Heart left ventricle (tissue), 16 donors: ENCODE measurements around the gene SLC6A11. TPM values are rescaled to one million over a fixed set of nuclear protein-coding genes. Genes with fewer than 3 reads are reported as not detected.

Experiments used
- ATAC-seq, 4 donors: fragments of 200-7000 bp; cut with Tn5 transposase; one replicate each; pipeline ENCODE4 v1.9.1; 2020 to 2022; ENCODE audit warnings: moderate library complexity in 4 of 4, mild to moderate bottlenecking in 3 of 4, moderate number of reproducible peaks in 1 of 4
- DNase-seq, 5 donors: peaks; one replicate each; pipeline ENCODE4 v3.0.0-alpha.2; 2020
- H3K27ac ChIP-seq, 12 donors: fragments of 200-600 bp; sonication (generic) in 4 of 12; one replicate each; pipeline versions ENCODE4 v1.5.0 to v1.8.0; 2016 to 2022; ENCODE audit warnings: mild to moderate bottlenecking in 2 of 12
- H3K27me3 ChIP-seq, 9 donors: fragments of 200-600 bp; sonication (generic) in 2 of 9; one replicate each; pipeline versions ENCODE4 v1.5.1 to v1.8.0; 2016 to 2022; ENCODE audit warnings: mild to moderate bottlenecking in 3 of 9
- H3K36me3 ChIP-seq, 9 donors: fragments of 200-600 bp; sonication (generic) in 2 of 9; one replicate each; pipeline versions ENCODE4 v1.5.0 to v1.8.0; 2018 to 2022; ENCODE audit warnings: mild to moderate bottlenecking in 2 of 9
- H3K4me1 ChIP-seq, 12 donors: fragments of 200-600 bp; sonication (generic) in 4 of 12; one replicate each; pipeline versions ENCODE4 v1.5.0 to v1.8.0; 2016 to 2022; ENCODE audit warnings: mild to moderate bottlenecking in 3 of 12
- H3K4me3 ChIP-seq, 12 donors: fragments of 200-600 bp; sonication (generic) in 4 of 12; one replicate each; pipeline versions ENCODE4 v1.5.0 to v1.8.0; 2017 to 2022; ENCODE audit warnings: mild to moderate bottlenecking in 9 of 12, moderate library complexity in 4 of 12
- H3K9me3 ChIP-seq, 12 donors: fragments of 200-600 bp; sonication (generic) in 4 of 12; one replicate each; pipeline versions ENCODE4 v1.5.0 to v1.8.0; 2016 to 2022; ENCODE audit warnings: mild to moderate bottlenecking in 1 of 12
- POLR2A ChIP-seq, 2 donors: fragments of 450-650 bp; IDR thresholded peaks; one replicate each; pipeline ENCODE4 v1.6.1; 2017; ENCODE audit warnings: antibody characterized with exemption in 2 of 2, mild to moderate bottlenecking in 2 of 2, moderate library complexity in 2 of 2
- WGBS, 4 donors: extraction: QIAGEN DNeasy Blood & Tissue Kit in 2 of 4; methylation state at CpG; one replicate each; pipeline versions ENCODE4 v1.1.5 to v1.1.7; 2013 to 2018; 5-methylcytosine and 5-hydroxymethylcytosine counted together
- intact Hi-C, 10 donors: fragments of 100-400 bp; cut with DNase I; formaldehyde crosslinking; loops; one replicate each; pipeline versions ENCODE4 v1.11.1 to v1.14.2; 2022
- polyA plus RNA-seq, 2 donors: library from polyadenylated mRNA; stranded (reverse); fragments of 200-250 nt; gene quantifications; one replicate each; pipeline ENCODE4 v1.2.3, GENCODE V29; 2013
- total RNA-seq, 9 donors: library from RNA; depleted of rRNA in 2 of 9; stranded (reverse); fragments of >200 nt in 2 of 9; fragmentation: NEBNext Ultra II Directional in 3 of 9; extraction: Animal tissue kit (Norgen Biotek cat#: 25700) in 3 of 9; gene quantifications; one replicate each; pipeline versions ENCODE4 v1.1.0 to v1.2.4, GENCODE V29; 2016 to 2023
- TF ChIP-seq, protein P1 (sequence below), 12 donors: fragments of 200-600 bp; sonication (generic) in 4 of 12; IDR thresholded peaks; one replicate each; pipeline versions ENCODE4 v1.5.0 to v1.8.0; 2018 to 2022; ENCODE audit warnings: antibody characterized with exemption in 12 of 12, mild to moderate bottlenecking in 5 of 12
- donor health status: ischemic (EF 13 %, LVEDD 7.1; RV severe dilation, severe dysfunction).
- donor health status: healthy with polysubstance abuse.
- donor health status: DM: no; HTN: yes; CAD: no.
- donor health status: DM: no; HTN: no; CAD: no.
- donor health status: ischemic (EF 25% LVEDD 6.9; RV normal size, moderate dysfunction).
- donor health status: ischemic (EF 25% LVEDD 5.7; RV mildly dilated, moderate dysfunction).
- donor health status: healthy.
- donor health status: DM: yes; HTN: yes; CAD: no.
- donor health status: ischemic (EF 35%, LVEDD 5.7; RV mildly dilated, moderate dysfunction).
- donor health status: nonischemic (EF 11% LVEDD 7.7; RV severe dilation, severe dysfunction).
- donor health status: DM: yes; HTN: yes; CAD: no.
- donor health status: PGD.
- donor health status: ischemic (EF 29% LVEDD 5.4; RV normal size, mild dysfunction).
- donor health status: nonischemic (EF 23%, LVEDD 6.1; RV moderate dilation, normal function).

SLC6A11 gene
- total and polyA plus RNA-seq, 11 donors = not detected

DNA sequence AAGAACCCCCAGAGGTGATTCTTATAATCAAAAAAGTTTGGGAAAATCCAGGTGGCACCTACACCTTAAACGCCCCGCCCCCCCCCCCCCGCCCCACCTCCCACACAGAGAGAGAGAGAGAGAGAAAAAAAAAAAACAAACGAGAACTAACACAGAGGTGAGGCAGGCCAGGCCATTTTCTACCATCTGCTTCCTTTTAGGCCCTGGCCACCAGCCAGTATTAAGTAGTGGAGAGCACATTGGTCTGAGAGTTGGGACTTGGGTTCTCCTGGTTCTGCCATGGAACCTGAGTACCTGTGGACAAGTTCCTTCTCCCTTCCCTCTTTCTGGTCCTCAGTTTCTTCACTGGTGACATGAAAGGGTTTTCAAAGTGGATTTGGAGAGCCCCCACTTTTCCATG is 60.6 kb downstream of the SLC6A11 start:
- no peaks in the 10 kb centered on the region for H3K9me3 ChIP-seq
- intact Hi-C loops = no loop called here
- TF ChIP-seq POLR2A (IDR thresholded peaks at IDR 0.05) = no peak
- TF ChIP-seq, protein P1, sequence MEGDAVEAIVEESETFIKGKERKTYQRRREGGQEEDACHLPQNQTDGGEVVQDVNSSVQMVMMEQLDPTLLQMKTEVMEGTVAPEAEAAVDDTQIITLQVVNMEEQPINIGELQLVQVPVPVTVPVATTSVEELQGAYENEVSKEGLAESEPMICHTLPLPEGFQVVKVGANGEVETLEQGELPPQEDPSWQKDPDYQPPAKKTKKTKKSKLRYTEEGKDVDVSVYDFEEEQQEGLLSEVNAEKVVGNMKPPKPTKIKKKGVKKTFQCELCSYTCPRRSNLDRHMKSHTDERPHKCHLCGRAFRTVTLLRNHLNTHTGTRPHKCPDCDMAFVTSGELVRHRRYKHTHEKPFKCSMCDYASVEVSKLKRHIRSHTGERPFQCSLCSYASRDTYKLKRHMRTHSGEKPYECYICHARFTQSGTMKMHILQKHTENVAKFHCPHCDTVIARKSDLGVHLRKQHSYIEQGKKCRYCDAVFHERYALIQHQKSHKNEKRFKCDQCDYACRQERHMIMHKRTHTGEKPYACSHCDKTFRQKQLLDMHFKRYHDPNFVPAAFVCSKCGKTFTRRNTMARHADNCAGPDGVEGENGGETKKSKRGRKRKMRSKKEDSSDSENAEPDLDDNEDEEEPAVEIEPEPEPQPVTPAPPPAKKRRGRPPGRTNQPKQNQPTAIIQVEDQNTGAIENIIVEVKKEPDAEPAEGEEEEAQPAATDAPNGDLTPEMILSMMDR (IDR thresholded peaks at IDR 0.05) = no peak
- ATAC-seq (no peak), DNase-seq (no peak)
- H3K4me3 ChIP-seq = no peak overlapping the region
- H3K4me1 ChIP-seq = no peaks in the 10 kb centered on the region
- no peaks in the 10 kb centered on the region for H3K36me3 ChIP-seq
- peaks cover 0 to 38% (median 7%) of the 10 kb centered on the region in 9 donors for H3K27me3 ChIP-seq
- 39 to 47% (median 44%) methylated on average over 4 of the region's 4 CpGs for WGBS, 4 donors
- no peak overlapping the region for H3K27ac ChIP-seq

GRCh38 chr3:10882851-10883250 is 66.8 kb downstream of the SLC6A11 start:
- no peak for ATAC-seq
- Histone ChIP-seq H3K9me3 (no peaks in the 10 kb centered on the region), H3K36me3 (no peaks in the 10 kb centered on the region), H3K27ac (no peak overlapping the region), H3K27me3 (peaks cover 0 to 38% (median 3%) of the 10 kb centered on the region in 9 donors), H3K4me3 (no peak overlapping the region), H3K4me1 (no peaks in the 10 kb centered on the region)
- intact Hi-C loops = loop anchor here in 8 of 10 donors (2.0 to 10.0 kb wide), 5 partner anchors 111 to 128 kb away; no protein-coding TSS in a partner anchor
- no peak for DNase-seq
- WGBS, 4 donors = 66 to 75% (median 69%) methylated on average over 14 of the region's 14 CpGs
- TF ChIP-seq, protein P1 (IDR thresholded peaks at IDR 0.05) = no peak
- no peak for TF ChIP-seq POLR2A (IDR thresholded peaks at IDR 0.05)

DNA sequence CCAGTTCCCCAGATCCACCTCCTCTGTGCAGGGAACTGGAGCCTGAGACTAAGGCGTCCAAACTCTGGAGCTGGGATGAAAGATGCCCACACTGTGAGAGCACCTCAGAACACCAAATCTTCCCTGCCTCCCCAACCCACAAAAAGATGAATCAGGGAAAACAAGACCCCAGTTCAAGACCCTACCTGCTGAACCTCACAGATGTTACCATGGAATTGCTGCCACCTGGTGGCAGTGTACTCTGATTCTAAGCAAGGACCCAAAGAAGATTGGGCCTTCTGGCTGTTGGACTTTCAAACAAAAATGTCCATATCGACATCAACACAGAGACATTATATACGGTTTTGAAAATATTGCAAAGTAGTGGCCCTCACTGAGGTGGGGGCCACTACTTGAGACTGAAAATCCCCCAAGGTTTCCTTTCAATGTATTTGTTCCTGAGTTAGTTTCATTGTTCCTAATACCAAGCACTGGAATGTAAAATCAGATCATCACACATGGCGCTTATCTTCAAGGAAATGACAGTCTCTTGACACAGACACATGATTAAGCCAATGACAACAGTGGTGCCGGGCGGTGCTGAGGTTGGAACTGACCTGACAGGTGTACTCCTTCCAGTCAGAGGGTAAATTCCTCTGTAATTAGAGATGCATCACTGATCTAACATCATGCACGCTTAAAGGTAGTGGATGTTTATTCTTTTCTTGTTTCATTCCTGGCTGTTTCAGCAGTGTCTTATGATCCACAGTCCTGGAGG is 67.6 kb downstream of the SLC6A11 start:
- intact Hi-C loops = loop anchor here in 8 of 10 donors (2.0 to 10.0 kb wide), 5 partner anchors 111 to 129 kb away; no protein-coding TSS in a partner anchor
- no peak overlapping the region for H3K4me3 ChIP-seq
- DNase-seq = no peak
- H3K4me1 ChIP-seq = no peaks in the 10 kb centered on the region
- no peaks in the 10 kb centered on the region for H3K9me3 ChIP-seq
- TF ChIP-seq, protein P1 (IDR thresholded peaks at IDR 0.05) = peak; percentile 10 to 42 (median 27)
- TF ChIP-seq POLR2A (IDR thresholded peaks at IDR 0.05) = no peak
- no peak for ATAC-seq
- no peak overlapping the region for H3K27ac ChIP-seq
- H3K27me3 ChIP-seq = peaks cover 0 to 38% (median 3%) of the 10 kb centered on the region in 9 donors
- 57 to 70% (median 62%) methylated on average over 7 of the region's 7 CpGs for WGBS, 4 donors
- H3K36me3 ChIP-seq = no peaks in the 10 kb centered on the region

GRCh38 chr3:10887015-10887414 is 71.0 kb downstream of the SLC6A11 start:
- intact Hi-C loops = loop anchor here in 3 of 10 donors (10.0 kb wide), 2 partner anchors 122 to 132 kb away; no protein-coding TSS in a partner anchor
- H3K27ac ChIP-seq = no peak overlapping the region
- H3K9me3 ChIP-seq = peaks cover 0 to 28% (median 14%) of the 10 kb centered on the region in 12 donors
- 65 to 88% (median 72%) methylated on average over 1 of the region's 1 CpG for WGBS, 4 donors
- TF ChIP-seq, protein P1 (IDR thresholded peaks at IDR 0.05) = no peak
- no peak for TF ChIP-seq POLR2A (IDR thresholded peaks at IDR 0.05)
- no peaks in the 10 kb centered on the region for H3K36me3 ChIP-seq
- ATAC-seq = no peak
- no peak overlapping the region for H3K4me3 ChIP-seq
- peaks cover 0 to 21% (median 0%) of the 10 kb centered on the region in 9 donors for H3K27me3 ChIP-seq
- no peaks in the 10 kb centered on the region for H3K4me1 ChIP-seq
- no peak for DNase-seq
